ENCODE results near the gene LDLRAD4.
"Not testable (repeated sequence)": the region's sequence is repeated elsewhere in the genome, so short reads cannot be mapped to it uniquely, and the experiment has no call there.

LDLRAD4 gene

GRCh38 chr18:13481331-13481730 lies 262.8 kb downstream of the LDLRAD4 start:
- DNase-seq = no peak

GRCh38 chr18:13481820-13482617 lies 263.5 kb downstream of the LDLRAD4 start:
- DNase-seq = no peak

- no peak for DNase-seq
These were observed 264.0 kb downstream of the LDLRAD4 start for GRCh38 chr18:13482618-13482945.

- DNase-seq = no peak
These were observed 265.0 kb downstream of the LDLRAD4 start for GRCh38 chr18:13483316-13484270.

- no peak for DNase-seq
These were observed 266.6 kb downstream of the LDLRAD4 start for GRCh38 chr18:13485182-13485581.

GRCh38 chr18:13485604-13486003 lies 267.0 kb downstream of the LDLRAD4 start:
- no peak for DNase-seq

GRCh38 chr18:13486284-13486683 lies 267.7 kb downstream of the LDLRAD4 start:
- no peak for DNase-seq

- DNase-seq = no peak
These were observed 268.1 kb downstream of the LDLRAD4 start for GRCh38 chr18:13486686-13487085.

GRCh38 chr18:13487237-13487636 lies 268.7 kb downstream of the LDLRAD4 start:
- DNase-seq = no peak

- DNase-seq = no peak
These were observed 269.8 kb downstream of the LDLRAD4 start for GRCh38 chr18:13488281-13488929.

- not testable (repeated sequence) for DNase-seq
These were observed 270.7 kb downstream of the LDLRAD4 start for GRCh38 chr18:13489303-13489702.

- no peak for DNase-seq
These were observed 272.6 kb downstream of the LDLRAD4 start for GRCh38 chr18:13491138-13491537.

- DNase-seq = no peak
These were observed 273.8 kb downstream of the LDLRAD4 start for GRCh38 chr18:13492314-13492713.

- no peak for DNase-seq
These were observed 274.5 kb downstream of the LDLRAD4 start for GRCh38 chr18:13493079-13493478.

- DNase-seq = no peak
These were observed 275.2 kb downstream of the LDLRAD4 start for GRCh38 chr18:13493725-13494124.

- DNase-seq = no peak
These were observed 276.4 kb downstream of the LDLRAD4 start for GRCh38 chr18:13494871-13495445.

- no peak for DNase-seq
These were observed 277.4 kb downstream of the LDLRAD4 start for GRCh38 chr18:13495961-13496360.

GRCh38 chr18:13496691-13497281 lies 278.2 kb downstream of the LDLRAD4 start:
- DNase-seq = no peak

GRCh38 chr18:13499803-13500202 lies 281.2 kb downstream of the LDLRAD4 start:
- DNase-seq = no peak

GRCh38 chr18:13500227-13500865 lies 281.8 kb downstream of the LDLRAD4 start:
- DNase-seq = no peak

GRCh38 chr18:13500869-13501542 lies 282.4 kb downstream of the LDLRAD4 start:
- no peak for DNase-seq

- no peak for DNase-seq
These were observed 283.0 kb downstream of the LDLRAD4 start for GRCh38 chr18:13501543-13501887.
